Nephron progenitor cell (in vitro differentiated cells): ENCODE results near the gene CCDC85C.

Experiments
- DNase-seq: peaks from one replicate; pipeline ENCODE4 v3.0.0; 2021
- H3K27ac Mint-ChIP-seq: 2 replicates; pipeline ENCODE4 v1.8.0; 2021; ENCODE audit warnings: mild to moderate bottlenecking, moderate library complexity, mixed read lengths
- H3K27me3 Mint-ChIP-seq: 2 replicates; pipeline ENCODE4 v1.8.0; 2021; ENCODE audit warnings: mild to moderate bottlenecking, low read depth, mixed read lengths; ENCODE audit not compliant: poor library complexity
- H3K36me3 Mint-ChIP-seq: 2 replicates; pipeline ENCODE4 v1.8.0; 2021; ENCODE audit warnings: low read depth, mixed read lengths
- H3K4me1 Mint-ChIP-seq: 2 replicates; pipeline ENCODE4 v1.8.0; 2021; ENCODE audit warnings: mixed read lengths
- H3K4me3 Mint-ChIP-seq: 2 replicates; pipeline ENCODE4 v1.8.0; 2021; ENCODE audit warnings: mild to moderate bottlenecking, moderate library complexity, mixed read lengths
- H3K9me3 Mint-ChIP-seq: 2 replicates; pipeline ENCODE4 v1.8.0; 2021; ENCODE audit warnings: mild to moderate bottlenecking, moderate library complexity, mixed read lengths
- CTCF ChIP-seq: fragments of 200-600 bp; sonication (generic); IDR thresholded peaks from 2 replicates; pipeline ENCODE4 v1.5.0; 2021; ENCODE audit warnings: antibody characterized with exemption

Gene CCDC85C

GRCh38 chr14:99592394-99592793 is 11.6 kb downstream of the CCDC85C start:
- no peaks in the 10 kb centered on the region for H3K36me3 Mint-ChIP-seq
- TF ChIP-seq CTCF, result no peak
- H3K27ac Mint-ChIP-seq, result peak overlapping the region; percentile 82
- no peak for DNase-seq
- H3K27me3 Mint-ChIP-seq, result no peaks in the 10 kb centered on the region
- H3K4me1 Mint-ChIP-seq, result peaks cover 80% of the 10 kb centered on the region
- no peaks in the 10 kb centered on the region for H3K9me3 Mint-ChIP-seq
- peak overlapping the region; percentile 21 for H3K4me3 Mint-ChIP-seq

GRCh38 chr14:99590746-99591555 is 13.1 kb downstream of the CCDC85C start:
- no peak for DNase-seq
- Mint-ChIP-seq H3K9me3 (no peaks in the 10 kb centered on the region), H3K36me3 (no peaks in the 10 kb centered on the region), H3K27me3 (no peaks in the 10 kb centered on the region), H3K27ac (no peak overlapping the region), H3K4me3 (no peak overlapping the region), H3K4me1 (peaks cover 77% of the 10 kb centered on the region)
- no peak for TF ChIP-seq CTCF

GRCh38 chr14:99589651-99590530 is 14.1 kb downstream of the CCDC85C start:
- TF ChIP-seq CTCF, result no peak
- Mint-ChIP-seq H3K27ac (no peak overlapping the region), H3K4me3 (no peak overlapping the region), H3K36me3 (no peaks in the 10 kb centered on the region), H3K27me3 (no peaks in the 10 kb centered on the region), H3K4me1 (peaks cover 77% of the 10 kb centered on the region), H3K9me3 (no peaks in the 10 kb centered on the region)
- DNase-seq, result no peak

GRCh38 chr14:99589031-99589441 is 15.0 kb downstream of the CCDC85C start:
- Mint-ChIP-seq H3K9me3 (no peaks in the 10 kb centered on the region), H3K4me3 (no peak overlapping the region)

GRCh38 chr14:99587460-99588278 is 16.3 kb downstream of the CCDC85C start:
- H3K27me3 Mint-ChIP-seq, result no peaks in the 10 kb centered on the region
- H3K36me3 Mint-ChIP-seq, result no peaks in the 10 kb centered on the region
- no peak overlapping the region for H3K4me3 Mint-ChIP-seq
- H3K9me3 Mint-ChIP-seq, result no peaks in the 10 kb centered on the region
- H3K4me1 Mint-ChIP-seq, result peaks cover 77% of the 10 kb centered on the region
- no peak for TF ChIP-seq CTCF
- no peak for DNase-seq
- no peak overlapping the region for H3K27ac Mint-ChIP-seq

More at GRCh38 chr14:99589031-99589441, 15.0 kb downstream of the CCDC85C start:
- Mint-ChIP-seq H3K27ac (peak overlapping the region; percentile 58), H3K4me1 (peaks cover 79% of the 10 kb centered on the region), H3K27me3 (no peaks in the 10 kb centered on the region), H3K36me3 (no peaks in the 10 kb centered on the region)
- no peak for TF ChIP-seq CTCF
- no peak for DNase-seq
